Panc1 (cell line): ENCODE data around the gene ADCY7. TPM values are rescaled to one million over a fixed set of nuclear protein-coding genes. Genes with fewer than 3 reads are reported as not detected.

Experiments used
- ATAC-seq: fragments of 200-7000 bp; cut with Tn5 transposase; 2 replicates; pipeline ENCODE4 v1.9.1; 2020; ENCODE audit warnings: mild to moderate bottlenecking, moderate library complexity
- BruUV-seq: library from RNA; stranded (reverse); fragments of 400-500 nt; replicated peaks from 2 replicates; lab custom pipeline; 2021; lab: Mats Ljungman, UMichigan
- CTCF ChIA-PET: fragments of 300-600 bp; sonication (Branson Sonifier 250); formaldehyde crosslinking; loops from one replicate; lab custom pipeline; 2022; ENCODE audit warnings: antibody characterized with exemption; lab: Charles Lee
- POLR2A ChIA-PET: fragments of 300-600 bp; sonication (Branson Sonifier 250); formaldehyde crosslinking; loops from one replicate; lab custom pipeline; 2022; ENCODE audit warnings: antibody characterized with exemption; lab: Charles Lee
- DNase-seq: peaks from one replicate; pipeline ENCODE4 v3.0.0-alpha.2; 2010; ENCODE audit warnings: low read depth, low spot score
- H3K27ac ChIP-seq: 2 replicates; pipeline ENCODE4 v1.5.1; 2011; ENCODE audit warnings: mild to moderate bottlenecking, low read length, inconsistent platforms
- H3K27me3 ChIP-seq: fragments of 200-500 bp; sonication (Bioruptor generic); 2 replicates; pipeline ENCODE4 v1.6.0; 2014; ENCODE audit warnings: low read length, inconsistent platforms; ENCODE audit not compliant: control insufficient read depth, insufficient read depth
- H3K36me3 ChIP-seq: fragments of 200-500 bp; sonication (Bioruptor generic); 2 replicates; pipeline ENCODE4 v1.5.1; 2014; ENCODE audit warnings: inconsistent platforms, mild to moderate bottlenecking, low read length, moderate library complexity; ENCODE audit not compliant: control insufficient read depth, insufficient read depth
- H3K4me1 ChIP-seq: 2 replicates; pipeline ENCODE4 v1.5.1; 2011; ENCODE audit warnings: inconsistent platforms, mild to moderate bottlenecking, low read length, moderate library complexity; ENCODE audit not compliant: control insufficient read depth, insufficient read depth
- H3K4me3 ChIP-seq, 2 experiments: 2 replicates each; pipeline ENCODE4 v1.5.1; 2011 to 2012; ENCODE audit warnings: low read depth in 2 of 2, low read length in 2 of 2, mild to moderate bottlenecking in 2 of 2, inconsistent platforms in 1 of 2, moderate library complexity in 1 of 2
- H3K9me3 ChIP-seq: fragments of 200-500 bp; sonication (Bioruptor generic); 2 replicates; pipeline ENCODE4 v1.5.1; 2014; ENCODE audit warnings: low read depth, mild to moderate bottlenecking, inconsistent platforms, low read length, moderate library complexity; ENCODE audit not compliant: control insufficient read depth, insufficient read depth
- CTCF ChIP-seq: fragments of 450-650 bp; IDR thresholded peaks from 2 replicates; pipeline ENCODE4 v1.5.1; 2017; ENCODE audit warnings: mild to moderate bottlenecking
- POLR2AphosphoS5 ChIP-seq: IDR thresholded peaks from 2 replicates; pipeline ENCODE4 v1.6.1; 2012; ENCODE audit warnings: mild to moderate bottlenecking, low read depth, low read length, moderate library complexity
- REST ChIP-seq, 2 experiments: IDR thresholded peaks; 2 replicates each; pipeline ENCODE4 v1.6.1; 2011 to 2012; ENCODE audit warnings: low read depth in 2 of 2, control low read depth in 1 of 2, low read length in 1 of 2, mild to moderate bottlenecking in 1 of 2, moderate library complexity in 1 of 2; ENCODE audit not compliant: insufficient read depth in 1 of 2
- SIN3A ChIP-seq: IDR thresholded peaks from 2 replicates; pipeline ENCODE4 v1.6.1; 2012; ENCODE audit warnings: low read depth, mild to moderate bottlenecking, low read length, moderate library complexity, borderline replicate concordance; ENCODE audit not compliant: insufficient read depth
- TCF7L2 ChIP-seq: IDR thresholded peaks from 2 replicates; pipeline ENCODE4 v1.6.1; 2011; ENCODE audit warnings: mild to moderate bottlenecking, low read depth, low read length, inconsistent platforms
- in situ Hi-C: cut with HindIII; loops from 2 replicates; pipeline ENCODE4 v1.10.0; 2016; ENCODE audit warnings: low sequenced_read_pairs, low pct_unique_long_range_greater_than_20kb
- intact Hi-C: fragments of 100-400 bp; cut with micrococcal nuclease; formaldehyde crosslinking; loops from one replicate; pipeline ENCODE4 v1.10.0; 2022; ENCODE audit not compliant: unreplicated experiment
- total RNA-seq: library from RNA; stranded (reverse); gene quantifications from one replicate; pipeline ENCODE4 v1.2.1, GENCODE V29; 2021; ENCODE audit not compliant: unreplicated experiment

Gene ADCY7
- total RNA-seq, 1 experiment from 2014 or later, result 6.3 TPM

- TF ChIP-seq CTCF (no peak), SIN3A (no peak), POLR2AphosphoS5 (no peak), REST (IDR thresholded peaks at IDR 0.05; ENCODE audit: insufficient read depth in 1 of 2, low read depth in 2 of 2, low read length in 1 of 2) (no peak), TCF7L2 (no peak)
- CTCF ChIA-PET, result no interaction called here
- DNase-seq, result no peak
- no peak for ATAC-seq
- intact Hi-C loops (no loop called here), in situ Hi-C loops (no loop called here)
- Histone ChIP-seq H3K4me1 (peaks cover 6% of the 10 kb centered on the region), H3K27me3 (no peaks in the 10 kb centered on the region), H3K36me3 (no peaks in the 10 kb centered on the region), H3K27ac (no peak overlapping the region), H3K4me3 (no peak overlapping the region), H3K9me3 (no peaks in the 10 kb centered on the region)
- BruUV-seq, result no TSS peak
- POLR2A ChIA-PET, result no interaction called here
Measured at GRCh38 chr16:50269769-50270509, 3.6 kb downstream of the ADCY7 start.

- no peaks in the 10 kb centered on the region for H3K27me3 ChIP-seq
- H3K4me3 ChIP-seq, result no peak overlapping the region
- DNase-seq (no peak), ATAC-seq (no peak)
- intact Hi-C loops, result no loop called here
- BruUV-seq, result no TSS peak
- ChIA-PET POLR2A (no interaction called here), CTCF (no interaction called here)
- H3K4me1 ChIP-seq, result peaks cover 6% of the 10 kb centered on the region
- H3K9me3 ChIP-seq, result no peaks in the 10 kb centered on the region
- in situ Hi-C loops, result no loop called here
- no peak overlapping the region for H3K27ac ChIP-seq
- H3K36me3 ChIP-seq, result no peaks in the 10 kb centered on the region
- no peak for TF ChIP-seq CTCF
- no peak for TF ChIP-seq REST (IDR thresholded peaks at IDR 0.05; ENCODE audit: insufficient read depth in 1 of 2, low read depth in 2 of 2, low read length in 1 of 2)
- no peak for TF ChIP-seq TCF7L2
- TF ChIP-seq SIN3A, result no peak
- no peak for TF ChIP-seq POLR2AphosphoS5
Measured at GRCh38 chr16:50270510-50271147, 4.3 kb downstream of the ADCY7 start.
